Activated CD4-positive, alpha-beta memory T cell treated with anti-CD3 and anti-CD28 coated beads, Interleukin-2, amount 10 ng/mL, durations not matched to agents 7 days and 5 days (primary cell): ENCODE results near the gene TYRO3. TPM values are rescaled to one million over a fixed set of nuclear protein-coding genes. Genes with fewer than 3 reads are reported as not detected.
"Not testable (repeated sequence)": the region's sequence is repeated elsewhere in the genome, so short reads cannot be mapped to it uniquely, and the experiment has no call there.

Experiments used
- CTCF ChIA-PET: fragments of 350-600 bp; sonication (Branson Sonifier 250); formaldehyde crosslinking; loops from one replicate; lab custom pipeline; 2021; ENCODE audit warnings: antibody characterized with exemption, inconsistent platforms; lab: Charles Lee
- POLR2A ChIA-PET: fragments of 350-600 bp; sonication (Branson Sonifier 250); formaldehyde crosslinking; loops from one replicate; lab custom pipeline; 2021; ENCODE audit warnings: antibody characterized with exemption; lab: Charles Lee
- DNase-seq: peaks from one replicate; pipeline ENCODE4 v3.0.0-alpha.2; 2020
- H3K27ac Mint-ChIP-seq: one replicate; pipeline ENCODE4 v1.8.0; 2021; ENCODE audit warnings: mild to moderate bottlenecking, mixed read lengths
- H3K27me3 Mint-ChIP-seq: one replicate; pipeline ENCODE4 v1.8.0; 2021; ENCODE audit warnings: mixed read lengths
- H3K36me3 Mint-ChIP-seq: one replicate; pipeline ENCODE4 v1.8.0; 2021; ENCODE audit warnings: low read depth, mixed read lengths
- H3K4me1 Mint-ChIP-seq: one replicate; pipeline ENCODE4 v1.8.0; 2021; ENCODE audit warnings: mixed read lengths
- H3K4me3 Mint-ChIP-seq: one replicate; pipeline ENCODE4 v1.8.0; 2021; ENCODE audit warnings: mild to moderate bottlenecking, mixed read lengths
- H3K9me3 Mint-ChIP-seq: one replicate; pipeline ENCODE4 v1.8.0; 2021; ENCODE audit warnings: mixed read lengths
- total RNA-seq, 2 experiments: library from RNA; stranded (reverse); gene quantifications; one replicate each; pipeline ENCODE4 v1.2.3, GENCODE V29; 2021

TYRO3 gene
- total RNA-seq, 2 experiments from 2014 or later = 0.98 to 1.9 TPM

GRCh38 chr15:41567862-41568261 is 8.8 kb downstream of the TYRO3 start:
- H3K27ac Mint-ChIP-seq = no peak overlapping the region
- H3K4me3 Mint-ChIP-seq = no peak overlapping the region
- no peak for DNase-seq
- no peaks in the 10 kb centered on the region for H3K36me3 Mint-ChIP-seq
- H3K4me1 Mint-ChIP-seq = no peaks in the 10 kb centered on the region
- H3K9me3 Mint-ChIP-seq = no peaks in the 10 kb centered on the region
- ChIA-PET POLR2A (no interaction called here), CTCF (interaction anchor here (1.1 kb wide), 1 partner anchor 10 kb away, joined by 5 read pairs; no protein-coding TSS in a partner anchor)
- H3K27me3 Mint-ChIP-seq = peaks cover 6% of the 10 kb centered on the region

- Mint-ChIP-seq H3K27ac (no peak overlapping the region), H3K4me1 (no peaks in the 10 kb centered on the region), H3K9me3 (no peaks in the 10 kb centered on the region), H3K36me3 (no peaks in the 10 kb centered on the region), H3K4me3 (no peak overlapping the region), H3K27me3 (peaks cover 2% of the 10 kb centered on the region)
- DNase-seq = no peak
- CTCF ChIA-PET = interaction anchor here (1.1 kb wide), 1 partner anchor 11 kb away, joined by 5 read pairs; no protein-coding TSS in a partner anchor
- POLR2A ChIA-PET = no interaction called here
Measured at GRCh38 chr15:41568350-41569017, 9.5 kb downstream of the TYRO3 start.

- DNase-seq, H3K27me3 Mint-ChIP-seq, H3K4me1 Mint-ChIP-seq, H3K36me3 Mint-ChIP-seq, H3K27ac Mint-ChIP-seq, H3K9me3 Mint-ChIP-seq, H3K4me3 Mint-ChIP-seq, CTCF ChIA-PET, POLR2A ChIA-PET: not testable (repeated sequence)
Measured at GRCh38 chr15:41569232-41569631, 10.2 kb downstream of the TYRO3 start.

GRCh38 chr15:41570764-41571163 is 11.8 kb downstream of the TYRO3 start:
- H3K9me3 Mint-ChIP-seq = no peaks in the 10 kb centered on the region
- no peaks in the 10 kb centered on the region for H3K4me1 Mint-ChIP-seq
- no peak overlapping the region for H3K4me3 Mint-ChIP-seq
- no peak overlapping the region for H3K27ac Mint-ChIP-seq
- ChIA-PET POLR2A (no interaction called here), CTCF (interaction anchor here (0.6 kb wide), 1 partner anchor 26 kb away, joined by 4 read pairs; no protein-coding TSS in a partner anchor)
- H3K36me3 Mint-ChIP-seq = no peaks in the 10 kb centered on the region
- DNase-seq = no peak
- no peaks in the 10 kb centered on the region for H3K27me3 Mint-ChIP-seq

- Mint-ChIP-seq H3K36me3 (no peaks in the 10 kb centered on the region), H3K9me3 (no peaks in the 10 kb centered on the region), H3K27ac (no peak overlapping the region), H3K27me3 (no peaks in the 10 kb centered on the region), H3K4me1 (no peaks in the 10 kb centered on the region), H3K4me3 (no peak overlapping the region)
- DNase-seq = no peak
- POLR2A ChIA-PET = no interaction called here
- CTCF ChIA-PET = no interaction called here
Measured at GRCh38 chr15:41571948-41572347, 12.9 kb downstream of the TYRO3 start.

GRCh38 chr15:41572866-41573265 is 13.9 kb downstream of the TYRO3 start:
- Mint-ChIP-seq H3K27ac (no peak overlapping the region), H3K27me3 (no peaks in the 10 kb centered on the region), H3K9me3 (no peaks in the 10 kb centered on the region), H3K36me3 (no peaks in the 10 kb centered on the region), H3K4me3 (no peak overlapping the region), H3K4me1 (no peaks in the 10 kb centered on the region)
- ChIA-PET CTCF (no interaction called here), POLR2A (no interaction called here)
- DNase-seq = no peak

- Mint-ChIP-seq H3K4me1 (no peaks in the 10 kb centered on the region), H3K4me3 (no peak overlapping the region), H3K36me3 (no peaks in the 10 kb centered on the region), H3K27me3 (no peaks in the 10 kb centered on the region), H3K27ac (no peak overlapping the region), H3K9me3 (no peaks in the 10 kb centered on the region)
- DNase-seq = no peak
- ChIA-PET POLR2A (no interaction called here), CTCF (no interaction called here)
Measured at GRCh38 chr15:41573396-41573795, 14.4 kb downstream of the TYRO3 start.

- H3K36me3 Mint-ChIP-seq = no peaks in the 10 kb centered on the region
- no peaks in the 10 kb centered on the region for H3K4me1 Mint-ChIP-seq
- POLR2A ChIA-PET = no interaction called here
- H3K27ac Mint-ChIP-seq = no peak overlapping the region
- no peaks in the 10 kb centered on the region for H3K27me3 Mint-ChIP-seq
- H3K9me3 Mint-ChIP-seq = no peaks in the 10 kb centered on the region
- CTCF ChIA-PET = no interaction called here
- H3K4me3 Mint-ChIP-seq = no peak overlapping the region
- DNase-seq = no peak
Measured at GRCh38 chr15:41574158-41574557, 15.1 kb downstream of the TYRO3 start.

GRCh38 chr15:41575282-41575681 is 16.3 kb downstream of the TYRO3 start:
- no peak overlapping the region for H3K4me3 Mint-ChIP-seq
- H3K27ac Mint-ChIP-seq = no peak overlapping the region
- no peaks in the 10 kb centered on the region for H3K36me3 Mint-ChIP-seq
- no peak for DNase-seq
- CTCF ChIA-PET = no interaction called here
- no peaks in the 10 kb centered on the region for H3K27me3 Mint-ChIP-seq
- no peaks in the 10 kb centered on the region for H3K9me3 Mint-ChIP-seq
- no peaks in the 10 kb centered on the region for H3K4me1 Mint-ChIP-seq
- POLR2A ChIA-PET = no interaction called here

- H3K4me1 Mint-ChIP-seq = no peaks in the 10 kb centered on the region
- DNase-seq = no peak
- H3K9me3 Mint-ChIP-seq = no peaks in the 10 kb centered on the region
- peaks cover 7% of the 10 kb centered on the region for H3K27me3 Mint-ChIP-seq
- POLR2A ChIA-PET = no interaction called here
- H3K36me3 Mint-ChIP-seq = no peaks in the 10 kb centered on the region
- CTCF ChIA-PET = interaction anchor here (2.5 kb wide), 1 partner anchor 8 kb away, joined by 9 read pairs; no protein-coding TSS in a partner anchor
- H3K27ac Mint-ChIP-seq = no peak overlapping the region
- H3K4me3 Mint-ChIP-seq = no peak overlapping the region
Measured at GRCh38 chr15:41577863-41578735, 19.1 kb downstream of the TYRO3 start.

GRCh38 chr15:41578736-41579383 is 19.8 kb downstream of the TYRO3 start:
- CTCF ChIA-PET = interaction anchor here (0.7 to 1.1 kb wide), 2 partner anchors 15 to 113 kb away, joined by 3 to 4 read pairs; no protein-coding TSS in a partner anchor

GRCh38 chr15:41581110-41581509 is 22.1 kb downstream of the TYRO3 start:
- Mint-ChIP-seq H3K27me3 (peaks cover 23% of the 10 kb centered on the region), H3K4me3 (no peak overlapping the region), H3K27ac (no peak overlapping the region), H3K4me1 (peaks cover 8% of the 10 kb centered on the region), H3K9me3 (no peaks in the 10 kb centered on the region), H3K36me3 (no peaks in the 10 kb centered on the region)
- CTCF ChIA-PET = no interaction called here
- POLR2A ChIA-PET = interaction anchor here (0.8 kb wide), 1 partner anchor 42 kb away, joined by 3 read pairs; no protein-coding TSS in a partner anchor
- no peak for DNase-seq

More at GRCh38 chr15:41578736-41579383, 19.8 kb downstream of the TYRO3 start:
- DNase-seq = no peak
- H3K9me3 Mint-ChIP-seq = no peaks in the 10 kb centered on the region
- H3K4me3 Mint-ChIP-seq = no peak overlapping the region
- H3K27ac Mint-ChIP-seq = no peak overlapping the region
- no peaks in the 10 kb centered on the region for H3K36me3 Mint-ChIP-seq
- H3K27me3 Mint-ChIP-seq = peaks cover 13% of the 10 kb centered on the region
- POLR2A ChIA-PET = no interaction called here
- no peaks in the 10 kb centered on the region for H3K4me1 Mint-ChIP-seq

GRCh38 chr15:41583795-41584194 is 24.8 kb downstream of the TYRO3 start:
- no peak overlapping the region for H3K4me3 Mint-ChIP-seq
- H3K27me3 Mint-ChIP-seq = peaks cover 38% of the 10 kb centered on the region
- no peak for DNase-seq
- ChIA-PET POLR2A (no interaction called here), CTCF (interaction anchor here (1.0 kb wide), 1 partner anchor 118 kb away, joined by 3 read pairs; no protein-coding TSS in a partner anchor)
- H3K4me1 Mint-ChIP-seq = peaks cover 8% of the 10 kb centered on the region
- no peaks in the 10 kb centered on the region for H3K9me3 Mint-ChIP-seq
- H3K36me3 Mint-ChIP-seq = no peaks in the 10 kb centered on the region
- no peak overlapping the region for H3K27ac Mint-ChIP-seq
